Glomerular visceral epithelial cell (primary cell): Measurements from ENCODE around the gene TBC1D14.
"Not testable (repeated sequence)": the region's sequence is repeated elsewhere in the genome, so short reads cannot be mapped to it uniquely, and the experiment has no call there.

Source experiments
- DNase-seq: peaks from one replicate; pipeline ENCODE4 v3.0.0-alpha.2; 2016; ENCODE audit errors: extremely low spot score

Gene TBC1D14

DNA sequence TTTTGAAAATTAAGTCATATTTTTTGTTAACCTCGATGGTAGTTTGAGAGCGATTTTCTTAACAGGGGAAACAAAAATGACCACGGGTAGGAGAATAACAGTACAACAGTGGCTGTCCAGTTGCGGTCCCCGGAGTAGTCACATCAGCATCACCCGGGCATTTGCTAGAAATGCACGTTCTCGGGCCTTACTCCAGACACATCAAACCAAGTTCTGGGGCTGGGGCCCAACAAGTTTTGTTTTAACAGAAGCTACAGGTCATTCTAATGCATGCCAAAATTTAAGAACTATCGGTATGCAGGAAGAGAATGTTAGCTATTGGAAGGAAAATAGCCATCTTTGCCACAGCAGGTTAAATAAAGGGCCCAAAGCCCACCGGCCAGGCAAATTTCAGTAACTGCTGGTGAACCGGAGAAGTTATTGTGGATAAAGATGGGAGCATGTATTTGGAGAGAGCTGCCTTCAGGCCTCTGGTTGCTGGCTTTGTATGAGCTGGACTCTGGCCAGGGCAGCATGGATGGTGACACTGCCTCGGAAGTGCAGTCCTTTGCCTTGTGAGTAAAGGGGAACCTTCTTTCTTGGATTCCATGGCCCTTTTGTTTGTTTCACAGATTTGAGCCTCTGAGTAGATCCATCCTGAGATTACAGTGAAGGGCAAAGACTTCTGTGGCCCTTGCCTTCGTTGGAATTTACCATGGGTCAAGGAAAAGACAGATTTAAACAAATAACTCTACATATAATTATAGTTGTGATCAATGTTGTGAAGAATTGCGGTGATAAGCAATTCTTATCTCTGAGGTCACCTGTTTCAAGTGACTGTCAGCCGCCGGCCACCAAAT lies 62.1 kb downstream of the TBC1D14 start:
- DNase-seq, result no peak

DNA sequence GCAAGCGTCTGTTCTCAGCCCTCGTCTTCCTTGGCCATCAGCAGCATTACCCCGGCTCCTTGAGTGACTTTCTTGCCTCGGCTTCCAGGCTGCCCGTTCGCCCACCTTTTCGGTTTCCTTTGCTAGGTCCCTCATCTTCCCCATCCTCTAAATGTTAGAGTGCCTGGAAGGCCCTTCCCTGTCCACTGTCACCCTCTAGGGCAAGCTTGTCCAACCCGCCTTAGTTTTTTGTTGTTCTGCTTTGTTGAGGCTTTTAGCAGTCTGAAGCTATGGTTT lies 62.7 kb downstream of the TBC1D14 start:
- DNase-seq, result no peak

DNA sequence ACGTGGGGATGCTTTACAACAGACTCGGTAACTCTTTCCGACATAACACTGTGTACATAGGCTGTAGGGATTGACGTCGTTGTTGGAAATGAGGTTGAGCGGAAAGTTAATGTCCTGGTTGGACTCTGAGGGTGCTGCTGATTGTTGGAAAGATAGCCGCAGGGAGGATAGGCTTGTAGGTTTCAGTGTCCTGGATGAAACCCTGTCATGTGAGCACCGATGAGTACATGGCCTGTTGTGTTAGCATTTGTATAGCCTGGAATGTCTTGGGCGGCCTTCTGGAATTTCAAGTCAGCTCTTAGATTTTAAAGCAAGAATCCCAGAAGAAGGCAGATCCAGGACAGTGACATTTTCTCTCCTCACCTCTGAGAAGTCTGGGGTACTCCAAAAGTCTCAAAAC lies 63.3 kb downstream of the TBC1D14 start:
- no peak for DNase-seq

DNA sequence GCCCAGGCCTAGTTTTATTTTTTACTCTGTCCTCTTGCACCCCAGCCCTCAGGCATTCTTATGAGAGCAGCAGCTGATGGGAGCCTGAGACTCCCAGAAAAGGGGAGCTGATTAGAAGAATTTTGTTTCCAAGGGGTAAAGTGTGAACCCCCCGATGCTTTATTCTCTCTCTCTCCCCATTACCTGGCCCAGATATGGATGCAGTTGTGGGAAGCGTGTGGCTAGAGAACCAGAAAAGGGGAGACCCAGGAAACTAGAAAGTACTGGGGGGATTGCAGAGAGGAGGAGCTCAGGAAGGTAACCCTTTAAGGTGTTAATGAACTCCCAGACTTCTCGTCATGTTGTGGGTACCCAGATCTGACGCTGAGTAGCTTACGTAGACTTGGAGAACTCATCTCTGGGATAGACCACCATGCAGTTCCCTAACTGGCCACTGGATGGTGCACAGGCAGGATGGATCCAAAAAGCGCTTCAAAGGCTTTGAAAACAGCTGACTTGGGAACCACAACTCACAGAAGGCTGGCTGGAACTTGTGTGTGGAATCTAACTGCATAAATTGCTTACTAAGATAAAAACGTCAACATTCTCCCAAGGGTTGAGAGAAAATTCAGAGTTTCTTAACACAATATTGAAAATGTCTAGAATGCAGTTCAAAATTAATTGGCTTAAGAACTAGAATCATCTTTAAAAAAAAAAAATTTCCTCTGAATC lies 64.7 kb downstream of the TBC1D14 start:
- DNase-seq, result peak; percentile 82

DNA sequence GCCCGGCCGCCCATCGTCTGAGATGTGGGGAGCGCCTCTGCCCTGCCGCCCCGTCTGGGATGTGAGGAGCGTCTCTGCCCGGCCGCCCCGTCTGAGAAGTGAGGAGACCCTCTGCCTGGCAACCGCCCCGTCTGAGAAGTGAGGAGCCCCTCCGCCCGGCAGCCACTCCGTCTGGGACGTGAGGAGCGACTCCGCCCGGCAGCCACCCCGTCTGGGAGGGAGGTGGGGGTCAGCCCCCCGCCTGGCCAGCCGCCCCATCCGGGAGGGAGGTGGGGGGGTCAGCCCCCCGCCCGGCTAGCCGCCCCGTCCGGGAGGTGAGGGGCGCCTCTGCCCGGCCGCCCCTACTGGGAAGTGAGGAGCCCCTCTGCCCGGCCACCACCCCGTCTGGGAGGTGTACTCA lies 68.2 kb downstream of the TBC1D14 start:
- not testable (repeated sequence) for DNase-seq

DNA sequence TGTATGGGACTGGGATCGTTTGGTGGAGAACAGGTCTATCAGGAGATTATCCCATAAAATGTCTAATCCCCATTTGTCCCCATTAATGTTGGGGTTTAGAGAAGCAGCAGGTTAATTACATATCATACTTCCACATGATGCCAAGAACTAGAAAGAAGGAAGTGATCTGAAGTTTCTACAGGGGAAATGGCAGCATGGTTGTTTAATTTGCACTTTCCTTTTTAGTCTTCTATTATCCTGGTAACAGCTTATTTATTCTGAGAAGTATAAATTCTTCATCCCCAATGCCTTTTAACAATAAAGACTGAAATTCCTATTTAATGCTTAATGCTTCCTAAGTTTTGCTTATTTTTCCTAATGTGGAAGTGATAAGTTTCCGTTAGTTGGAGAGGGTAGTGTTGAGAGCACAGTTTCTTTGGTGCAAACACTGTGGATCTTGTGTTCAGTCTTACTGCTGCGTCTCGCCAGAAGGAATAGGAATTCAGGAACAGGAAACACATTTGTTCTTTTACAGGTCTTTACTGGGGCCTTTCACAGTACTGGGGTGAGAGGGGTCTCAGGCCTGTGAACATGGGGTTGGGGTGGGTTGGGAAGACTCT lies 74.0 kb downstream of the TBC1D14 start:
- DNase-seq, result no peak

DNA sequence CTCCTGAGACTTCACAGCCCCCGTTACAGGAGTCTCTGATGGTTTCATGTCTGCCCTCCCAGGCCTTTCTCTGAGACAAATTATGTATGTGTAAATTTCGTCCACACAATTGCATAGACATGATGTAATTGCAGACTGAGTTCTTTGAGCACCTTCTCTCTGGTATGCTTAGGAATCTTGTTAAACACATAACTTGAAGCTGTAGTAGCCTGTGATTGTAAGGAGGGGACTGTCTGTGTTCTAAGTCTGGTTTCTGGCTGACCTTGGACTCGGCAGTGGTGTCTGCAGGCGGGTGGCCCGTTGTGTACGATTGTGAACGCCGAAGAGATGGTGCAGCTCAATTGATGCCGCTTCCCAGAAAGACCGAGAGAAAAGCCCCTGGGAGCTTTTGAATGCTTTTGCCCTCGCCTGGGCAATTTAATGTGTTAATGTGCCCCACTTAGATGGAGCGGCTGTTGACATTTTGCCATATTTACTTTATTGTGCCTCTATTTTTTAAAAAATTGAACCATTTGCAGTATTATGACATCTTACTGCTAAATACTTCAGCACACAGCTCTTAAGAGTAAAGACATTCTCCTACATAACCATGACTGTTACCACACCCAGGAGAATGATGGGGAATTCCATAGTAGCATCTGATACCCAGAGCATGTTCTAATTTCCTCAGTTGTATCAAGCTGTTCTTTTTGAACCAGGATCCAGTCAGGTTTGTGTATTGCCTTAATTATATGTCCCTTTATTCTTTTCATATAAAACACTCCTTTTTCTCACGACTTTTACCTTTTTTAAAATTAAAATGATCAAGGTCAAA lies 75.2 kb downstream of the TBC1D14 start:
- DNase-seq, result no peak

DNA sequence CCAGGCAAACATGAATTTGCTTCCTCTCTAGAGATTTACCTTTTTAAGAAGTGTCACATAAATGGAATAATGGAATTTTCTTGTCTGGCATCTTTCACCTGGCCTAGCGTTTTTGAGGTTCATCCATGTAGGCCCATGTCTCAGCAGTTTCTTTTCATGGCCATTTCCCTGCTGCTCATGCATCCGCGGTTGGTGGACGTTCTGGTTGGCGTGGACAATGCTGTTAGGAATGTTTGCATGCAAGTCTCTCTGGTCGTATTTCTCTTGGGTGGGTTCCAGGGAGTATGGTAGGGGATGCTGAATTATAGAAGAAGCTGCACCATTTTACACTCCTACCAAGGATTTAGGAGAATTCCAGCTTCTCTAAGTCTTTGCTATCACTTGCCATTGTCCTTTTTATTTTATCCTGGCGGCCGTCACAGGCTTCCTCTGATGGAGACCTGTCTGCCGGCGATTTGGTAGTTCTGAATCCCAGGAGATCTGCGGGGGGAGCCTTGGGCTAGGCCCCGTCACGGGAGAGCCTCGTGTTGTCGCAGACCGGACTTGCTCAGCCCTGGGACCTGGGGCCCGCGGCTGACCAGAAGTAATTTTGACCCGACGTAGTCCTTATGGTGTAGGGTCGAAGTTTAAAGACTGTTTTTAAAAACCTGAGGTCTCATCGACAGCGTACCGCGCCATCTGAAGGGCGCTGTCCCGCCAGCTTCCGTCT lies 76.6 kb downstream of the TBC1D14 start:
- DNase-seq, result peak; percentile 42

DNA sequence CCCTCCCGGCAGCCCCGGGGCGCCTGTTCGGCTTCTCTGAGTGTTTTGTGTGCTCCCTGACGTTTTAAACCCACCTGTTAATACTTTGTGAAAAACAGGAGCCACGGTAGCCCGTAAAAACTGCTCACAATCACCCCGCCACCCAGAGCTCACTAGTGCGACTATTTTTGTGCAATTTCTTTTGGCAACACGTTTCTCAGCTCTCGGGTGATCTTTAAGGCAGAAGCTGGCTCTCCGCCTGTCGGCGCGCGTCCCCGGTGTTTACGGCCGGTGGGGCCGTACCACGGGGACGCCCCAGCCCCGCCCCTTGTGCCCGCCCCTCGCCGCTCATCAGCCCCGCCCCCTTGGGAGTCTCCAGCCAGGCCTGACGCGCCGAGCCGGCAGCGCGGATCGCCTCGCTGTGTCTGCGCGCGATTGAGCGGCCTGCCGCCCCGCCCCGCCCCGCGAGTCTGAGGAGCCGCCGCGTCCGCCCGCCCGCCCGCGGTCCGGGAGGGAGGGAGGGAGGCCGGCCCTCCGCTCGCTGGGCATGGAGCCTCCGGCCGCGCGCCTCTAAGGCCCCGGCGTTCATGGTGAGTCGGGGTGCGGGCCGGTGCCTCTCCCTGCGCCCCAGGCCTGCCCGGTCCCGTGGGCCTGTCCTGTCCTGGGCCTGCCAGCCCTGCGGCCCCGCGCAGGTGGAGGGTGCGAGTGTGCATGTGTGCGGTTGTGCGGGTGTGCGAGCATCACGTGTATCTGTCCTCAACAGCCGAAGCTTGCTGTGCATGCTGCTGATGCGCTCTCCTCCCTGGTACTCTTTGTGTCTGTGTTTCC lies 77.4 kb downstream of the TBC1D14 start:
- DNase-seq, result peak; percentile 94

DNA sequence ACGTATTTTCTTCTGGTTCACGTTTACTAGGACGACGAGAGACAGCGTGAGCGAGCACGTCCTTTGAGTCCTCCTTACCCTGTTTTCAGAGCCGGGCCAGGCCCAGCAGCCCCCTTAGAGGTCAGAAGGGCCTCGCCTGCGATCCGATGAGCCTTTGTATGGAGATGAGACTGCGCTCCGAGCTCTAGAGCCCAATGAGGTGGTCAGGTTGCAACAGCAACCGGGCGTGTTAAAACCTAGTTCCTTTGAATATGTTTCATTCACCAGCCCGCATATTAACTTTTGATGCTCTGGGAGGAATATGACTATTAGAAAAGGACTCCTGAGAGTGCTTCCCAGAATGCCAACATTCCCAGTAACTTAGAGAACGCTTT lies 77.9 kb downstream of the TBC1D14 start:
- peak; percentile 36 for DNase-seq

DNA sequence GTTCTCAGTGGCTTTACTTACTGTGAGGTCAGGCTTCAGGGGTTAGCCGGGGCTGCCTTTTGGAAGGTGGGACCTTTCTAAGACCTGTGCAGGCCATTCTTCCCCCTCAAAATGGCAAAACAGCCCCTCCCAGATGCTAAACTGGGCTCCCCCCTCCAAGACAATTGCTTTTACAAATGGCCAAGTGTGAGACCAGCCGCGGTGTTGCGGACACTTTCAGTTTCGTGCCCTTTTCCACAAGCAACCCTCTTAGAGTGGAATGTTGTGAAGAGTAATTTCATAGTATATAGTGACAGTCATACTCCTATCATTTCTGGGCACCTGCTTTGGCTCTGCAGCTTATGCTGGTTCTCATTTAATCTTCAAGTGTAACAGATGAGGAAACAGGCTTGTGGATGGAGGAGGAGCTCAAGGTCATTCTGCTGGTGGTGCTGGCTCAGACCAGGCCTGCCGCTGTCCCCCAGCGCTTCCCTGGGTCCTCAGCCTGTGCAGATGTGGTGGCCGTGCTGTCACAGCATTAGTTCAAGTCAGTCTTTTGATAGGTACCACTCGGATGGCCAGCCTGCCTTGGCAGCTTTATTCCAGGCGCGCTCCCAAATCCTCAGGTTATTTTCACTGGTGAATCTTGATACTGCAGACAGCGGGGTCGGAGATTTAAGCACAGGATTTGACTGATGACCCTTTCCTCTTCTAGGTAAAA lies 78.5 kb downstream of the TBC1D14 start:
- peak; percentile 15 for DNase-seq

DNA sequence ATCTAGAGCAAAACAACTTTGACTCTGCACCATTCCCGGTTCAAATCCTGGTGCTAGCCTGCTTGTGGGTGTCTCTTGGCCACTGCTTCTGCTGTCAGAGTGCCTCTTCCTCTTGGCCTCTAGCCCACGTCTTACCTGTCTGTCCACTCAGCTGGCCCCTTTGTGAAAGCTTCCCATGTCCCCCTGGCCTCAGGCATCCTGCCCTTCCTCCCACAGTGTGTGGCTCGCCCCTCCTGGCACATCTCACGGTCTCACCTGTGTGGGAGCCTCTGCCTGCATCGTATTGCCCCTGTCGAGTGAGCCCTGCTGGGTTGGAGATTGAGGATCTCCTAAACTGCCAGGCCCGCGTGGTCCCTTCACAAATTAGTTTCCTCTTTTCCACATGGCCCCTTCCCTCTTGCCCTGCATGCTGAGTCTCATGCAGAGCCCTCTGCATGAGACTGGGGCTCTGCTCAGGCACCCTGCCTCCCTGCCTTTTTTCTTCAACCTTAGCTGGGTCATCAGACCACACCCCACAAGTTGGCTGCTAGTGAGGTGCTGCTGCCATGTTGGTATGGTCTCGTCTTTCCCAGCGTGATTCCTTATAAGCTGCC lies 79.8 kb downstream of the TBC1D14 start:
- no peak for DNase-seq

DNA sequence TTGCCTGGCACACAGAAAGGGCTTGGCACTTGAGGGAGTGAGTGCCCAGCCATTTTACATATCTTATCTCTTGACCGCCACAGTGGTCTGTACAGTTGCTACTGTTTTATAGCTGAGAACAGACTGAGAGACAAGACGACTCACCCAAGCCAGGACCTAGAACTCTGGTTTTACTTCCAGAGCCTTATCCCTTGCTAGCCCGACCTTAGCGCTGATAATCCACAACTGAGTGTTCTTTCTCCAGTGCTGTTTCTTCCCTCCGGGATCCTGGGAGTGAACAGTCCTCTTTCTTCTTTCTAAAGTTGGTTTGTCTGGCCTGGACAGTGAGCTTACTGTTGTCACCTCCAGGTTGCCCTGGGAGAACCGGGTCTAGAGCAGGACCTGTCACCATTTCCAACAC lies 81.0 kb downstream of the TBC1D14 start:
- DNase-seq, result no peak

DNA sequence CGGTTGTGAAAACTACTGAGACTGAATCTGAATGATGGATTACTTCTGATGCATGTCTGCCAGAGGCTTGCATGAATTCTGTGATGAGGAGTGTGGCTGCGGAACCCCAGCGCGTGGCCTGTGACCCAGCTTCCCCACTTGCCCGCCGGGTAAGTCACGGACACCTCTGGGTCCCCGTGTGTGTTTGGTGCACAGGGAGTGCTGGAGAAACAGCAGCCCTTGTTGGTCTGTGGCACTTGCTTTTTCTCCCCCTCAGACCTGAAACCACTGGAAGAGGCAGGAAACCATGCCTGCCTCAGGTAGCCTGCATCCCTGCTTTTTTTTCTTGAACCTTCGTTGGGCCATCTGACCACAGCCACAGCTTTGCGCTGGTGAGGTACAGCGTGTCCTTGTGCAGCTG lies 81.6 kb downstream of the TBC1D14 start:
- no peak for DNase-seq

DNA sequence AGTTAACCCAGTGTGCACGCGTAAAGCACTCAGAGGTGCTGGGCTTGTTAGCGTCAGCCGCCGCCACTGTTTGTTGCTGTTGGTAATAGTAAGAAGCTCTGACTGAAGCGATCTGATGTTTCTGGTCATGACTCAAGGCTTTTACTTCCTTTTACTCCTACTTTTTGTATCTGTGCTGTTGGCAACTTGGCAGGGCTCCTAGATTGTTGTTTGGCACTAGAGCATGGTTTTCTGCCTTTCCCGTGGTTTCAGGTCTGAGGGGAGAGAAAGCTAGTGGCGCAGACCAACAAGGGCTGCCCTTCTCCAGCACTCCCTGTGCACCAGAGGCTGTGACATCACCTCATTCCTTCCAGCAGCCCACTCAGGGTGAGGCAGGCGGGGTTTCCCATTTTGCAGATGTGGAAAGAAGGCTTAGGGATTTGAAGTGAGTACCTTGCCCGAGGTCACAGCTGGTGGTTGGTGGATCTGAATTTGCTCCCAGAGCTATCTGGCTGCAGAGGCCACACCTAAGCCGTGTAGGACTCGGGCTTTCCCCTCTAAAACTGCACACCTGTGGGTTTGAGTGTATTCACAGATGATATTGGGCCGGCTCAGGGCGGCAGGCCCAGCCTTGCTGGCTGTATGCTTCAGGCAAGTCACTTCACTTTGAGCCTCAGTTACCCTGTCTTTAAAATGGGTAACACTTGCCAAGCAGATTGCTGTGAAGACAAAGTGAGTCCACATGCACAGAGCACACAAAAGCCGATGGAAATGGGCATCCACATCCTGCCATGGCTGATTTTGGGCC lies 82.3 kb downstream of the TBC1D14 start:
- DNase-seq, result peak; percentile 93

DNA sequence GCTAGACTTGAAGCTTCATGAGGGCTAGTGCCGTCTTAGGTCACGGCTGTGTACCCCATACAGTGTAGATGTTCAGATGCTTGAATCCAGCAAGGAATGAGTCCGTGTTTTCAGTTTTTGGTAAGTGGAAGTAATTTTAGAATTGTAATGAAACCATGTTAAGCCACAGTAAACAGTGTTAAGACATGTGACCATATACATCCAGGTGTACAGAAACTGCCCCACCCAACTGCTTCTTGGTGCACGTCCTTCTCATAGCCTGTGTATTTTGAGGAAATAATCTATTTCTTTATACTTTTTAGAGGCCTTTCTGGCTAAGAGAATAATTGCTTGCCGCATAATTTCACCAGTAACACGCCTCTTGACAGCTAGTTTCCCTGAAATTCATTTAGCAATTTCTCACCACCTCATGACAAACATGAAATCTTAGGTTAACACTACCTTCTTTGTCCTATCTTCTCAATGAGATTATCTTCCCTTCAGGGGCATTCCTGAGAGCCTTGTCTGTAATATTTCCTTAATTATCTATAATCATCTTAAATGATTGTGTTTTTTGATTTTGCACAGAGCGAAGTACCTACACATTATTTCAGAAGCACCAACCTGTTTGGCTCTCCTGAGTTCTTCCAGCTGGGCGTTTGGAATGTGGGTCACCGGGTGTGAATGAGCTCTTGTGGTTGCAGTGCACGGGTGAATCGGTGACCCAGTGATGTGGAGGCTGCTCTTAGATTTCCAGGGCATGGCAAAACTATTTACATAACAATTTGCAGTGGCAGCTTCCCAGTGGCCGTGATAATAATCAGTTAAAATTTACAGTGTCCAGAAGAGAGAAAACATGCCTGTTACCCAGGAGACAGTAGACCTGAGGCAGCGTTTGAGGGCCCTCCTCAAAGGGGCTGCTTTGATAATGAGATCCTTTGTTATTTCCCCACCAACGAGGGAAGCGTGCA lies 83.4 kb downstream of the TBC1D14 start:
- peak; percentile 66 for DNase-seq

DNA sequence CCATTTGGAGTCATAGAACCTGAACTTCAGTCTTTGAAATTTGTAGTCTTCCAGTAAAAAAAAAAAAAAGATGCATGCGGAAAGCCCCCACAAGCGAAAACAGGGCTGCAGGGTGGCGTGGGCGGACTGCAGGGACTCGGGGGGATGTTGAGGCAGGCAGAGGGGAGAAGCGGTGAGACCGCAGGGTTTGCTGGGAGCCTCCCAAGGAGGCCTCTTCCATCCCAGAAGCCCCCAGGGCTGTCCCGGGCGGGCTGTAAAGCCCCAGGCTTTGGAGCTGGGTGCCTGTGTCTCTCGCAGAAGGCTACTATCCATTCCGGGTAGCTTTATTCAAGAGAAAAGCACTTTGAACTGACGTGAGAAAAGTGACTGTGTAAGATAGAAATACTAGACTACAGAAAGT lies 86.9 kb downstream of the TBC1D14 start:
- DNase-seq, result no peak
